8988T (cell line): ENCODE data around the gene NELFA.
"Not testable (repeated sequence)": the region's sequence is repeated elsewhere in the genome, so short reads cannot be mapped to it uniquely, and the experiment has no call there.

Source experiments
- DNase-seq: peaks from one replicate; pipeline ENCODE4 v3.0.0; 2011

NELFA gene

GRCh38 chr4:2040391-2041238 is 31.8 kb upstream of the NELFA start:
- DNase-seq, result no peak

GRCh38 chr4:2036866-2037265 is 28.1 kb upstream of the NELFA start:
- no peak for DNase-seq

- no peak for DNase-seq
Measured at GRCh38 chr4:2036327-2036726, 27.6 kb upstream of the NELFA start.

GRCh38 chr4:2031161-2031560 is 22.4 kb upstream of the NELFA start:
- not testable (repeated sequence) for DNase-seq

GRCh38 chr4:2027120-2027519 is 18.3 kb upstream of the NELFA start:
- DNase-seq, result not testable (repeated sequence)

GRCh38 chr4:2025817-2026216 is 17.0 kb upstream of the NELFA start:
- DNase-seq, result no peak

- no peak for DNase-seq
Measured at GRCh38 chr4:2024683-2025082, 15.9 kb upstream of the NELFA start.

- DNase-seq, result not testable (repeated sequence)
Measured at GRCh38 chr4:2021358-2022018, 12.7 kb upstream of the NELFA start.

- DNase-seq, result no peak
Measured at GRCh38 chr4:2015008-2015407, 6.2 kb upstream of the NELFA start.

- no peak for DNase-seq
Measured at GRCh38 chr4:2011583-2011982, 2.8 kb upstream of the NELFA start.

- DNase-seq, result peak; percentile 73
Measured at GRCh38 chr4:2009651-2010233, 968 bp upstream of the NELFA start.

- DNase-seq, result no peak
Measured at GRCh38 chr4:2008671-2008920, 178 bp downstream of the NELFA start.

- DNase-seq, result no peak
Measured at GRCh38 chr4:2007804-2008670, 737 bp downstream of the NELFA start.

GRCh38 chr4:2006956-2007653 is 1.7 kb downstream of the NELFA start:
- no peak for DNase-seq

GRCh38 chr4:2006367-2006766 is 2.4 kb downstream of the NELFA start:
- DNase-seq, result no peak

- DNase-seq, result not testable (repeated sequence)
Measured at GRCh38 chr4:2003361-2003760, 5.4 kb downstream of the NELFA start.

- not testable (repeated sequence) for DNase-seq
Measured at GRCh38 chr4:1999308-1999707, 9.5 kb downstream of the NELFA start.

- no peak for DNase-seq
Measured at GRCh38 chr4:1998296-1998695, 10.5 kb downstream of the NELFA start.

- no peak for DNase-seq
Measured at GRCh38 chr4:1997712-1998111, 11.1 kb downstream of the NELFA start.

GRCh38 chr4:1996866-1997611 is 11.7 kb downstream of the NELFA start:
- no peak for DNase-seq

- DNase-seq, result no peak
Measured at GRCh38 chr4:1994938-1995337, 13.8 kb downstream of the NELFA start.
